Spinal cord (tissue), 10 donors: ENCODE results near the gene NT5DC2. TPM values are rescaled to one million over a fixed set of nuclear protein-coding genes. Genes with fewer than 3 reads are reported as not detected.

ENCODE experiments used
- DNase-seq, 6 donors: peaks; one replicate each; pipeline versions ENCODE4 v3.0.0 to v3.0.0-alpha.2; 2013 to 2015; ENCODE audit warnings: low spot score in 6 of 6, low read depth in 4 of 6
- H3K27ac ChIP-seq: one replicate; pipeline ENCODE4 v1.5.1; 2013; ENCODE audit warnings: low read depth, low read length, control low read depth
- H3K27me3 ChIP-seq: one replicate; pipeline ENCODE4 v1.6.1; 2013; ENCODE audit warnings: low read length; ENCODE audit not compliant: control insufficient read depth, insufficient read depth
- H3K36me3 ChIP-seq: one replicate; pipeline ENCODE4 v1.6.1; 2013; ENCODE audit warnings: low read length; ENCODE audit not compliant: control insufficient read depth, insufficient read depth
- H3K4me1 ChIP-seq: one replicate; pipeline ENCODE4 v1.6.1; 2013; ENCODE audit warnings: low read length; ENCODE audit not compliant: control insufficient read depth, insufficient read depth
- H3K4me3 ChIP-seq: one replicate; pipeline ENCODE4 v1.5.1; 2013; ENCODE audit warnings: low read depth, low read length, control low read depth
- H3K9me3 ChIP-seq: one replicate; pipeline ENCODE4 v1.6.1; 2013; ENCODE audit warnings: low read length; ENCODE audit not compliant: control insufficient read depth, insufficient read depth
- WGBS: methylation state at CpG from one replicate; pipeline ENCODE4 v1.1.5; 2013; ENCODE audit warnings: missing lambda C conversion rate; ENCODE audit not compliant: insufficient coverage; 5-methylcytosine and 5-hydroxymethylcytosine counted together
- polyA plus RNA-seq, 2 donors: library from polyadenylated mRNA; unstranded; fragments of 120-200 nt; gene quantifications; one replicate each; pipeline ENCODE4 v1.2.1, GENCODE V29; 2013; ENCODE audit not compliant: insufficient read length in 2 of 2
- total RNA-seq, 2 donors: library from RNA; depleted of rRNA in 1 of 2; stranded (reverse); fragments of 120-200 nt in 1 of 2; fragments of >200 nt in 1 of 2; gene quantifications; one replicate each; pipeline versions ENCODE4 v1.2.3 to v1.2.4, GENCODE V29; 2013 to 2014
- donor health status: healthy.

The NT5DC2 gene
- total and polyA plus RNA-seq, 4 donors, result 33.6 to 205 (median 144) TPM

DNA sequence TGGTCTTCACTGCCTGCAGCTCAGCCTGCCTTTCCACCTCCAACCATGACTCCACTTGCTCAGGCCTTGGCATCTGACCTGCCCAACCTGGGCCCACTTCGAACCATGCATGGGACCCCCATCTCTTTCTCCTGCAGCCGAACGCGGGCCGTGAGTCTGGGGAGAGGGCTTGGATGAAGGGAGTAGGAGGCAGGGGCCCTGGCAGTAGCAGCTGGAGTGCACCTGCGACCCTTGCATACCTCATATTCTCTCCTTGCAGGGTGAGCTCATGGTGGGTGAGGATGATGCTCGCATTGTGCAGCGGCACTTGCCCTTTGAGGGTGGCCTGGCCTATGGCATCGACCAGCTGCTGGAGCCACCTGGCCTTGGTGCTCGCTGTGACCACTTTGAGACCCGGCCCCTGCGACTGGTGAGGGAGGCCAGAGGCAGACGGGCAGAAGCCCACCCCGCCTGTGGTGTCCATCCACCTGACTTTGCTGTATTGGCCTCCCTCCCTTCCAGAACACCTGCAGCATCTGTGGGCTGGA, 13.5 kb downstream of the NT5DC2 start:
- DNase-seq, result no peak
- H3K4me1 ChIP-seq, result peaks cover 18% of the 10 kb centered on the region
- peaks cover 54% of the 10 kb centered on the region for H3K36me3 ChIP-seq
- no peaks in the 10 kb centered on the region for H3K9me3 ChIP-seq
- H3K27ac ChIP-seq, result no peak overlapping the region
- H3K4me3 ChIP-seq, result no peak overlapping the region
- H3K27me3 ChIP-seq, result no peaks in the 10 kb centered on the region
- WGBS, result 88% methylated on average over 9 of the region's 14 CpGs

DNA sequence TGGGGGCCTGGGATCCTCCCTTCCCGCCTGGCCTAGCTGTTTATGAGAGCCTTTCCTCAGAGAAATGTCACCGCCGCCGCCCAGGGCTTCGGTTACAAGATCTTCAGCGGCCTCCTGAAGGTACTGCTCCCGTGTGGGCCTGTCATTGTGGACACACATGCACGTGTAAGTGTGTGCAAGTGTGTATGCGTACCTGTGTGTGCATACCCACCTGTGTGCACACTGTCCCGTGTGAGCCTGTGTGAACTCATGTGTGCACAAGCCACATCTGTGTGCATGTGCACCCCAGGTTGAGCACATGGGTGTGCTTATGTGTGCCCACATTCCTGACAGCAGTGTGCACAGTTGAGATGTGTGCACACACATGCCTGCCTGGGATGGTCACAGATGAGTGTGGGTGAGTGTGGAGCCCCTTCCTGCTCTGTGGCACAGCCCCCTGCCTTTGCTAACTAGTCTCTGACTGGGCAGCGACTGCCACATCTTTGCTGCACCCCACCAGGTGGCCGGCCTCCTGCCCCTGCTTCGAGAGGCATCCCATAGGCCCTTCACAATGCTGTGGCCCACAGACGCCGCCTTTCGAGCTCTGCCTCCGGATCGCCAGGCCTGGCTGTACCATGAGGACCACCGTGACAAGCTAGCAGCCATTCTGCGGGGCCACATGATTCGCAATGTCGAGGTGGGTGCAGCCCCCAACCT, 14.1 kb downstream of the NT5DC2 start:
- no peak overlapping the region for H3K27ac ChIP-seq
- no peak for DNase-seq
- peaks cover 49% of the 10 kb centered on the region for H3K36me3 ChIP-seq
- H3K4me1 ChIP-seq, result peaks cover 15% of the 10 kb centered on the region
- 82% methylated on average over 22 of the region's 22 CpGs for WGBS
- no peaks in the 10 kb centered on the region for H3K9me3 ChIP-seq
- H3K4me3 ChIP-seq, result no peak overlapping the region
- no peaks in the 10 kb centered on the region for H3K27me3 ChIP-seq

DNA sequence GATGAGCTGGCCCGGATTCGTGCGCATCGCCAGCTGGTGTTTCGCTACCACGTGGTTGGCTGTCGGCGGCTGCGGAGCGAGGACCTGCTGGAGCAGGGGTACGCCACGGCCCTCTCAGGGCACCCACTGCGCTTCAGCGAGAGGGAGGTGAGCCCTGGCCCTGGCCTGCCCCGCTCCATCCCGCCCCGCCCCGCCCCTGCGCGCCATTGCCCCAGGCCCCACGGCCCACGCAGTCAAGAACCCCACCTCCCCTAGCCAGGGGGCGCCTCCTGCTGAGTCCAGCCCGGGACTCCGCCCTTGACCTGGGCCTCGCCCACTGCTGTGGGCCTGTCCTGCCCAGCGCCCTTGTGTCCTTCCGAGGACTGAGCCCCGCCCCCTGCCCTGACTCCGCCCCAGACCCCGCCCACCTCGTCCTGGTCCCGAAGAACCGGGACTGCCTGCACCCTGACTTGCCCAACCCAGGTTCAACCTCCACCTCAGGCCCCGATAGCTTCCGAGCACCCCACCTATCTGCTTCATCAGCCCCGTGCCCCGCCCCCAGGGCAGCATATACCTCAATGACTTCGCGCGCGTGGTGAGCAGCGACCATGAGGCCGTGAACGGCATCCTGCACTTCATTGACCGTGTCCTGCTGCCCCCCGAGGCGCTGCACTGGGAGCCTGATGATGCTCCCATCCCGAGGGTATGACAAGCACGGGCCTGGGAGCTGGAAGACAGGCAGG, 14.8 kb downstream of the NT5DC2 start:
- no peaks in the 10 kb centered on the region for H3K27me3 ChIP-seq
- 22% methylated on average over 43 of the region's 50 CpGs for WGBS
- H3K27ac ChIP-seq, result no peak overlapping the region
- H3K36me3 ChIP-seq, result peaks cover 44% of the 10 kb centered on the region
- peaks cover 13% of the 10 kb centered on the region for H3K4me1 ChIP-seq
- DNase-seq, result peak in 2 of 6 donors; percentile 58
- peak overlapping the region; percentile 24 for H3K4me3 ChIP-seq
- no peaks in the 10 kb centered on the region for H3K9me3 ChIP-seq

DNA sequence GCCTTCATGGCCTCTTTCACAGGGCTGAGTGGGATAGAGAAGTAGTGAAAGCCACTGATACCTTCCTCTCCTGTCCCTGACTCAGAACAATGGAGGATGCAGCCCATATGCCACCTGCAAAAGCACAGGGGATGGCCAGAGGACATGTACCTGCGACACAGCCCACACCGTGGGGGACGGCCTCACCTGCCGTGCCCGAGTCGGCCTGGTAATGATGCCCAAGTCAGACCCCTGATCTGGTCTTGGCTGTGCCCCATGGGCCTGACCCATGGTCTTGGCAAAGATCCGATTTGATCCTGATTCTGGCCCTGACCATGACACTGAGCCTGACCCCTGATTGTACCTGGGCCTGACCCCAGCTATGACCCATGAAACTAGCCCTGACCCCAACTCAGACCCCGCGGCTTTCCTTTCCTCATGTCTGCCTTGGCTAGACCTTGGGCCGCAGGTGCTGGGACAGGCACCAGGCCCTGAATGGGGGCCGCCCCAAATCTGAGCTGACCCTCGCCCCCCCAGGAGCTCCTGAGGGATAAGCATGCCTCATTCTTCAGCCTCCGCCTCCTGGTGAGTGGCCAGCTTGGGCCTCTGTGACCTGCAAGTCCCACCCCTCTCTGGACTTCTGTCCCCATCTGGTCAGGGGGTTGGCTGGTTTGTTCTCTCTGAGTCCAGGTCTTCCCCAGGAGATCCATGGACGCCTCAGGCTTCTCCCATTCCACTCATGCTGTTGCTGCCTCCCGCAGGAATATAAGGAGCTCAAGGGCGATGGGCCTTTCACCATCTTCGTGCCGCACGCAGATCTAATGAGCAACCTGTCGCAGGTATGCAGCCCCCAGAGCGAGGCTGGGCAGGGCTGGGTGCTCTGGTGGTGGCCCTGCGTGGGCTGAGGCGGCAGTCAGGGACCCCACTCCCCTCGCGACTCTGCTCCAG, 15.6 kb downstream of the NT5DC2 start:
- Histone ChIP-seq H3K36me3 (peaks cover 35% of the 10 kb centered on the region), H3K4me3 (peak overlapping the region; percentile 24)
- 69% methylated on average over 23 of the region's 25 CpGs for WGBS

DNA sequence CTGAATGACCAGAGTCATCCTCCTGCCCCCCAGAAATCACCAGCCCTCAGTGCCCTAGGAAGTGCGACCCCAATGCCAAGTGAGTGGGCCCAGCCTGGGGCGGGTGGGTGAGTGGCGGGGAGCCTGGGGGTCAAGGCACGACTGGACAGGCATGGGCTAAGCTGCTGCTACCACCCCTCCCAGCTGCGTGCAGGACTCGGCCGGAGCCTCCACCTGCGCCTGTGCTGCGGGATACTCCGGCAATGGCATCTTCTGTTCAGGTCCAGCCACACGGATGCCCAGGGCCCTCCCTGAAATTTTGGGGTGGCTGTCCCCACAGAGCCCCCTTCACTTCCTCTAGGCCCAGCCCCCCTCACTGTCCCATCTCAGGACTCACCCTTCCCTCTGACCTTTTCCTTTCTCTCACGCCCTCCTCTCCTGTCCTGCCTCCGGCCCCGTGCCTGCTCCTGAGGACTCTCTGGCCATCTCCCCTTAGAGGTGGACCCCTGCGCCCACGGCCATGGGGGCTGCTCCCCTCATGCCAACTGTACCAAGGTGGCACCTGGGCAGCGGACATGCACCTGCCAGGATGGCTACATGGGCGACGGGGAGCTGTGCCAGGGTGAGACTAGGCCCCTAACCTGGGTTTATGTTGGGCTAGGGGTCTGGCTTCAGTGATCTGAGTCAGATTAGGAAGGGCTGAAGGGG, 17.0 kb downstream of the NT5DC2 start:
- no peaks in the 10 kb centered on the region for H3K27me3 ChIP-seq
- no peaks in the 10 kb centered on the region for H3K9me3 ChIP-seq
- no peak overlapping the region for H3K27ac ChIP-seq
- 91% methylated on average over 19 of the region's 19 CpGs for WGBS
- peaks cover 21% of the 10 kb centered on the region for H3K36me3 ChIP-seq
- no peak overlapping the region for H3K4me3 ChIP-seq
- no peak for DNase-seq
- H3K4me1 ChIP-seq, result peaks cover 13% of the 10 kb centered on the region

More for the DNA sequence above, 15.6 kb downstream of the NT5DC2 start:
- DNase-seq, result no peak
- no peak overlapping the region for H3K27ac ChIP-seq
- H3K4me1 ChIP-seq, result peaks cover 13% of the 10 kb centered on the region
- no peaks in the 10 kb centered on the region for H3K9me3 ChIP-seq
- H3K27me3 ChIP-seq, result no peaks in the 10 kb centered on the region

DNA sequence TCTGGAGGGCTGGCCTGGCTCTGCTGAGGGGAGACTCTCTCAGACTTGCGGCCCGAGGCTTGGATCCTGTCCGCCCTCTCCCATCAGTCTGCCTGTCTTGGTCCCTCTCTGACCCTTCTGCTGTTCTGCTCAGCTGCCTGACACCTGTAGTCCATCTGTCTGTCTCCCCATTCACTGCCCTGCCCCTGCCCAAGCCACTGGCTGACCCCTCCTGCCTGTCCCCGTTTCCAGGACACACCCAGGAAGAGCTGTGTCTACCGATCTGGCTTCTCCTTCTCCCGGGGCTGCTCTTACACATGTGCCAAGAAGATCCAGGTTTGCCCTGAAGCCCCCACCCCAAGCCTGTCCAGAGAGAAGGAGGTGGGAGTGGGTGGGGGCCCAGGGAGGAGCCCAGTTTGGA, 18.5 kb downstream of the NT5DC2 start:
- 60% methylated on average over 4 of the region's 6 CpGs for WGBS
- Histone ChIP-seq H3K27ac (no peak overlapping the region), H3K27me3 (no peaks in the 10 kb centered on the region), H3K36me3 (peaks cover 8% of the 10 kb centered on the region), H3K4me1 (peaks cover 13% of the 10 kb centered on the region), H3K9me3 (no peaks in the 10 kb centered on the region), H3K4me3 (no peak overlapping the region)
- no peak for DNase-seq

DNA sequence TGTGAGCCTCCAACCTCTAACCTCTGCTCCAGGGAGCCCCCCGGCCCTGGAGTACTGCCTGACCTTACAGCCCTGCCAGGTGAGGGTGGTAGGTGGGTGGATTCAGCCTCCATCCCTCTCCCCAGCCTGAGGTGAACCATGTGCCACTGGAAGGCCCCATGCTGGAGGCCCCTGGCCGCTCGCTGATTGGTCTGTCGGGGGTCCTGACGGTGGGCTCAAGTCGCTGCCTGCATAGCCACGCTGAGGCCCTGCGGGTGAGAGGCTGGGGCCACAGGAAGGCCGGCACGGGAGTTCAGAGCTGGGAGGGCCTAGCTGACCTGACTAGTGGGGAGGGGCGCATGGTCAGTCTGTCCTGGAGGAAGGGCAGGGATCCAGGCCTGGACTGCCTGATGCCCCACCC, 19.1 kb downstream of the NT5DC2 start:
- no peak overlapping the region for H3K4me3 ChIP-seq
- H3K4me1 ChIP-seq, result peaks cover 13% of the 10 kb centered on the region
- no peak overlapping the region for H3K27ac ChIP-seq
- peaks cover 7% of the 10 kb centered on the region for H3K36me3 ChIP-seq
- no peaks in the 10 kb centered on the region for H3K27me3 ChIP-seq
- no peaks in the 10 kb centered on the region for H3K9me3 ChIP-seq
- DNase-seq, result no peak
- WGBS, result 52% methylated on average over 10 of the region's 11 CpGs

DNA sequence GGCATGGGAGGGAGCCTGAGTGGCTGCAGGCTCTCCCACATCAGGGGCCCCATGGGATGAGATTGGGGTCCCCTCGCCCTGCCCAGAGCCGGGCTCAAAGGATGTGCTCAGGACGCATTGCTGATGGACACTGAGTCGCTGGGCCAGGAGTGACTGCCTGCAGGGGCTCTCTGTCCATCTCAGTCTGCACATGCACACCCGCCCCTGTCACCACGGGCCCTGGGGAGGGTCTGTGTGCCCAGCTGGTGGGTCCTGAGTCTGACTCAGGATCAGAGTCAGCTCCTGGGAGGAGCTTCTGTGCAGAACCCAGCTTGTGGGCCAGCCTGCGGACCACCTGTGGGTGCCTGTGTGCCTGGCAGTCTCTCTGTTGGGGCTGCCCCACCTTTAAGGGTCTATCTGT, 20.4 kb downstream of the NT5DC2 start:
- H3K4me1 ChIP-seq, result peaks cover 3% of the 10 kb centered on the region
- H3K27me3 ChIP-seq, result no peaks in the 10 kb centered on the region
- WGBS, result 84% methylated on average over 7 of the region's 7 CpGs
- no peak overlapping the region for H3K4me3 ChIP-seq
- peaks cover 7% of the 10 kb centered on the region for H3K36me3 ChIP-seq
- no peak for DNase-seq
- no peak overlapping the region for H3K27ac ChIP-seq
- no peaks in the 10 kb centered on the region for H3K9me3 ChIP-seq

DNA sequence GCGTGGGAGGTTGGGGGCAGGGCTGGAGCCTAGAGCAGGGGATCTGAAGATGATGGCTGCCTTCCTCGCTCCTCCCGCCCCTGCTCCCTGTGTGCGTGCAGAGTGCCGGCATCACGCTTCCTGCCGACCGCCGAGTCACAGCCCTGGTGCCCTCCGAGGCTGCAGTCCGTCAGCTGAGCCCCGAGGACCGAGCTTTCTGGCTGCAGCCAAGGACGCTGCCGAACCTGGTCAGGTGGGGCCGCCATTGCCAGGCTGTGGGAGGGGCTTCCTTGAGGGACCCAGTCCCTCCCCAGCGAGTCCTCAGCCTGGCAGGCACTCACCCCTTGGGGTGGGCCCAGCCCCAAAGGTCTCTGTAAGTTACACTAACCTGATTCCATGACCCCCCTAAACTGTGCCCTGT, 20.9 kb downstream of the NT5DC2 start:
- WGBS, result 69% methylated on average over 16 of the region's 17 CpGs
- H3K4me3 ChIP-seq, result no peak overlapping the region

More for the DNA sequence above, 20.9 kb downstream of the NT5DC2 start:
- no peak overlapping the region for H3K27ac ChIP-seq
- H3K27me3 ChIP-seq, result no peaks in the 10 kb centered on the region
- DNase-seq, result no peak
- H3K36me3 ChIP-seq, result peaks cover 3% of the 10 kb centered on the region
- H3K9me3 ChIP-seq, result no peaks in the 10 kb centered on the region
- H3K4me1 ChIP-seq, result no peaks in the 10 kb centered on the region
